ENCODE results near the gene LDLRAD2.
"Not testable (repeated sequence)": the region's sequence is repeated elsewhere in the genome, so short reads cannot be mapped to it uniquely, and the experiment has no call there.

Gene LDLRAD2

DNA sequence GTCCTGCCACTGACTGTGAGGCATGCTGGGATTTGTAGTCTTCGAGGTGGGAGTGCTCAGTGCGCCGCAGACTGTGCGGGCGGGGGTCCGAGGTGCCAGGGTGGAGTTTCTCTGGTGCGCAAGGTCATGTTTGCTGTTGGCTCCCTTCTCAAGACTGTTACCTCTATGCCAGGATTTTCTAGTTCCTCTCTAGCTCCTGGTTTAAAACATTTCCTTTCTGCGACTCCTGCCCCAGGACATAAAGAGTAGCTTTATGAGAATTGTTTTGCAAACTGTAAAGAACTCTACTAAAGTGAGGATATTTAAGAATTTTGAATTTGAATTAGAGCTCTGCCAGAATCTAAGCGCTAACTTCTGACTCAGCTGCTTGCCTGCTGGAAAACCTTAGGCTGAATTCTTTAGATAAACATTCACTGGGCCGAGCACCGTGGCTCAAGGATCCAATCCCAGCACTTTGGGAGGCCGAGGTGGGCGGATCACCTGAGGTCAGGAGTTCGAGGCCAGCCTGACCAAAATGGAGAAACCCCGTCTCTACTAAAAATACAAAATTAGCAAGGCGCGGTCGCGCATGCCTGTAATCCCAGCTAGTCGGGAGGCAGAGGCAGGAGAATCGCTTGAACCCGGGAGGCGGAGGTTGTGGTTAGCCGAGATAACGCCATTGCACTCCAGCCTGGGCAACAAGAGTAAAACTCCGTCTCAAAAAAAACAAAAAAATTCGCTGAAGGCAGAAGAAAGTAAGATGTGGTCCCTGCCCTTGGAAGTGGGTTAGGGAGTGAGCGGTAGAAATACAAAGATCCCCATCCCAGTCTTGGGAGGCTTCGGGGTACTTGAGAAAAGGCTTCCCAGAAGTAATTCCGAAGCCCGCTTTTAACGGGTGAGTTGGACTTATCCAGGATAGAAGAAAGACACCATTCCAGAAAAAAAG, 28.1 kb upstream of the LDLRAD2 start:
- peak; percentile 95 for DNase-seq

DNA sequence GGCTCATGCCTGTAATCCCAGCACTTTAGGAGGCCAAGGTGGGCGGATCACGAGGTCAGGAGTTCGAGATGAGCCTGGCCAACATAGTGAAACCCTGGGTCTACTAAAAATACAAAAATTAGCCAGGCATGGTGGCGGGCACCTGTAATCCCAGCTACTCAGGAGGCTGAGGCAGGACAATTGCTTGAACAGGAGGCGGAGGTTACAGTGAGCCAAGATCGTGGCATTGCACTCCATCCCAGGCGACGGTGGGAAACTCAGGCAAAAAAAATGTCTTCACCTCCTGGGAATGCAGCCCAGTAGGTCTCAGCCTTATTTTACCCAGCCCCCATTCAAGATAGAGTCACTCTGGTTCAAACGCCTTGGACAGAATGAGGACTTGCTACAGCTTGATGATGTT, 26.3 kb upstream of the LDLRAD2 start:
- DNase-seq, result not testable (repeated sequence)

DNA sequence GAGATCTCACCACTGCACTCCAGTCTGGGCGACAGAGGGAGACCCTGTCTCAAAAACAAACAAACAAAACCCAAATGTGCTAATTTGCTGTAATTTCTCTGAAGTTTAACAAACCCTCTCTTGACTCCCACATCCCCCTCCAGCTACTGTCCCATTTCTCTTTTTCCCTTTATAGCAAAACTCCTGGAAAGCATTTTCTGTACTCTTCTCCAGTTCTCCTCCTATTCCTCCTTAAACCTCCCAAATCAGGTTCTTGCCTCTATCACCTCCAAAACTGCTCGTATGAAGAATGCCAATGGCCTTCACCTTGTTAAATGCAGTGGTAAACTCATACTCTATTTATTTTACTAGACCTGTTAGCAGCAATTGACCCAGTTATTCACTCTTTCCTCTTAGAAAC, 25.4 kb upstream of the LDLRAD2 start:
- no peak for DNase-seq

DNA sequence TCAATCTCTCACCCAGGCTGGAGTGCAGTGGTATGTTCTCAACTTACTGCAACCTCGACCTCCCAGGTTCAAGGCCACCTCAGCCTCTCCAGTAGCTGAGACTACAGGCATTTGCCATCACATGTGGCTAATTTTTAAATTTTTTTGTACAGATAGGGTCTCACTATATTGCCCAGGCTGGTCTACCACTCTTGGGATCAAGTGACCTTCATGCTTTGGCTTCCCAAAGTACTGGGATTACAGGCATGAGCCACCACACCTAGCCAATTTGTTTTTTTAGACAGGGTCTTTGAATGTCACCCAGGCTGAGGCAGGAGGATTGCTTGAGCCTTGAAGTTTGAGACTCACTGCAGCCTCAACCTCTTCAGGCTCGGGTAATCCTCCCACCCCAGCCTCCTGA, 19.0 kb upstream of the LDLRAD2 start:
- no peak for DNase-seq

DNA sequence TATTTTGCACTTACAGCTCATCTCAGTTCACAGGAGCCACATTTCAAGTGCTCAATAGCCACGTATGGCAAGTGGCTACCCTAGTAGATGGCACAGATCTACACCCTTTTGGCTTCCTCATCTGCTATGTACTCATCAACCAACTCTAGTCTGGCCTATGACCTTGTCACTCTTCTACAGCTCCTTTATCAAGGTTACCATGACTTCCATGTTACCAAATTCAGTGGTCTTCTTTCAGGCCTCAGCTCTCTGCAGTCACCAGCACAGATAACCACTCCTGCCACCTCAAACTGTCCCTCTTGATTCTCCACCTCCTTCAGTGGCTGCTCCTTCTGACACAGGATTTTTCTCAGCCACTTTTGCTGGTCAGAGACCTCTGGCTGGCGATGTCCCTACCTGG, 17.4 kb upstream of the LDLRAD2 start:
- DNase-seq, result no peak

DNA sequence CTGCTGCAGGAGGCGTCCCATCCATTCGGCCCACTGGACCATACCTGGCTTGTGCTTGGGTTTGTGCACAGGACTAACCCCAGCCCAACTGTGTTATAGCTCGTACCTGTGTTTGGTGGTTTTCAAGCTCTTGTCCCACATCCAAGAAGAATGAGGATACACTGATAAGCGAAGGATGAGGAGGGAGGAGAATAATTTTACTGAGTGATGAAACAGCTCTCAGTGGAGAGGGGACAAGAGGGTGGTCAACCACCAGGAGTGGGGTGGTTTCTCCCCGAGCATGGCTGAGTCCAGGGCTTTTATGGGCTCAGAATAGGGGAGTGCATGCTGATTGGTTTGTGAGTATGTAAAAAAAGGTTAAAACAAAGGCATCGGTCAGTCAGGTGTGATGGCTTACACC, 17.0 kb upstream of the LDLRAD2 start:
- DNase-seq, result no peak

DNA sequence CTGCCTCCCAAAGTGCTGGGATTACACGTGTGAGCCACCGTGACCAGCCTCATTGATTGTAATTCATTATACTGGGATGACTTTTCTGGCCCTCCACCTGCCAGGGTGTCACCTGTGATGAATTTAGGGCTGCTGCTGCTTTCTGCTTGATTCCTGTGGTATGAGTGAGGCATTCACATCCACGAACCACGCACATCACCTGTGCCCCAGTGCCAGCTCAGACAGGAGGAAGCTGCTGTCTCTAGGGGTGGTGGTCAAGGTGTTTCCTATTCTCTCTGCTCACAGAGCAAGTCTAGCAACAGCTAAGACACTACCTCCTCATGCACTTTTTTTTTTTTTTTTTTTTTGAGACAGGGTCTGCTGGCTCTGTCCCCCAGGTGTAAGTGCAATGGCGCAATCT, 12.3 kb upstream of the LDLRAD2 start:
- no peak for DNase-seq

DNA sequence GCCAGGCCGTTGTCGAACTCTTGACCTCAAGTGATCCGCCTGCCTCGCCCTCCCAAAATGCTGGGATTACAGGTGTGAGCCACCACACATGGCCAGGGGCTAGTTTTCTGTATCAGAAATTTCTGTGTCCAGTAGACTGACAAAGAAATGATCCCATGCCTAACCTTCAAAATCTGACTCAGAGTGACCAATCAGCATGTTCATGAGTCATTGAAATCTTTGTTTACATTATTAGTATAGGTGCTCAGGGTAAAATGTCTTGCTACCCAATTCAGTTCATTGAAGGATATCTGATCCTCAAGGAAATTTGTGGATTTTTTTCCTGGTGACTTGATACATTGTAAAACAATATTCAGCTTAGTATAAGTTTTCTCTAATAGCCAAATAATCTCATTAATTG, 11.0 kb upstream of the LDLRAD2 start:
- no peak for DNase-seq

DNA sequence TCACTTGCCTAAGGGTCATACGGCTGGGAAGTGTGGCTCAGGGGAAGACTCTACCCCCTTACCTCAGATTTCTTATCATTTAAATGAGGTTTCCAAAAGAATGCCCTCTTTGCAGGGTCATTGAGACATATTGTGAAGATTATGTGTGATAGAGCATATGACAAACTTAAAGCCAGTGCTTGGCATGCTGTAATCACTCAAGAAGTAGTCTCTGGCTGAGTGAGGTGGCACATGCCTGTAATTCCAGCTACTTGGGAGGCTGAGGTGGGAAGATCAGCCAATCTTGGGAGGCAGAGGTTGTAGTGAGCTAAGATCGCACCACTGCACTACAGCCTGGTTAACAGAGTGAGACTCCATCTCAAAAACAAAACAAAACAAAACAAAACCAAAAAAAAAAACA, 7.5 kb upstream of the LDLRAD2 start:
- DNase-seq, result no peak

DNA sequence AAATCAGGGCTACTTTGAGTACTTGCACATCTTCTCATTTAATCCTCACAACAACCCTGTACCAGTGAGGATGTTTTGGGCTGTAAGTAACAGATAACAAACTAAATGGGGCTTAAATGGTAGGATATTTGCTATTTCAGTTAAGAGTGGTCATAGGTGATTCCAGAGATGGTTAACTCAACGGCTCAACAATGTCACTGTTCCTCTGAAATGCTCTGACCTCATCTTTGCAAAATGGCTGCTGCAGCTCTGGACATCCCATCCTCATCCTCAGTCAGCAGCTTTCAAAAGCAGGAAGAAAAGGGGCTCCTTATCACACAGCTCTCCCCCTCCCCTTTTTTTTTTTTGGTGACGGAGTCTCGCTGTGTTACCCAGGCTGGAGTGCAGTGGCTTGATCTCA, 1.5 kb downstream of the LDLRAD2 start:
- no peak for DNase-seq

DNA sequence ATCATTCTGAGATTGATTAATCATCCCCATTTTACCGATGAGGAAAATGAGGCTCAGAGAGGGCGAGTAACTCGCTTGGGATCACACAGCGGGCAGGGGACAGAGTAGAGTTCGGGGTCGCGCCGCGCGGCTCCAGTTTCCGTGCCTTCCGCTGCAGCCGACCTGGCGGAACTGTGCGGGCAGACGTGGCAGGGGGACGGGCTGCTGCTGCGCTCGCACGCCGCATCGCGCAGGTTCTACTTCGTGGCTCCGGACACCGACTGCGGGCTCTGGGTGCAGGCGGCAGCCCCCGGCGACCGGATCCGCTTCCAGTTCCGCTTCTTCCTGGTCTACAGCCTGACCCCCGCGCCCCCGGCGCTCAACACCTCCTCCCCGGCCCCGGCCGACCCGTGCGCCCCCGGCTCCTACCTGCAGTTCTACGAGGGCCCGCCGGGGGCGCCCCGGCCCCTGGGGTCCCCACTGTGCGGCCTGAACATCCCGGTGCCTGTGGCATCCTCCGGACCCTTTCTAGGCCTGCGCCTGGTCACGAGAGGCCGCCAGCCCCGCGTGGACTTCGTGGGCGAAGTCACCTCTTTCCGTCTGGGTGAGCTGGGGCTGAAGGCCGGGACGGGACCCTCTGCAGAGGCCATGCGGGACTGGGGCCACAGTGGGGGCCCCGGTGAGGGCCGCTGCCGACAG, 2.3 kb downstream of the LDLRAD2 start:
- no peak for DNase-seq

DNA sequence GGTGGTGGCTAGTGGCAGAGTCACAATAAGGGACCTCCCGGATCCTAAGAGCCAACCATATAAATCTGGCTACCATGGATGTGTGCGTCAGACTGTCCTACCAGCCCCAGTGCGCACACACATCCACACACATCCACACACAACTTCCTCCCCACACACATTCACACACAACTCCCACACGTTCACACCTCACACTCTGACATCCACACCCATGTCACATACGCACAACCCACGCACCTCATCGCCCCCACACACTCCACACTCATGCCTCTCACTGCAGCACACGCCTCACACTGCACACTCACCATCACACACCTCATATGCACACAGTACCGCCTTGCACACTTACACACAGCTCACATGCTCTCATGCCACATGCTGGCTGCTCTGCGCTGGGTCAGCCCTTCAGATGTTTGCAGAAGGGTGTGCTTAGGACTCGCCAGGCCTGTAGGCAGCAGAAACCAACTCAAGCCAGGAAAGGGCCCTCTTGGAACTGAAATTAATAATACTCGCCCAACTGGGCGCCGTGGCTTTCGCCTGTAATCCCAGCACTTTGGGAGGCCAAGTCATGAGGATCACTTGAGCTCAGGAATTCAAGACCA, 3.0 kb downstream of the LDLRAD2 start:
- DNase-seq, result no peak

DNA sequence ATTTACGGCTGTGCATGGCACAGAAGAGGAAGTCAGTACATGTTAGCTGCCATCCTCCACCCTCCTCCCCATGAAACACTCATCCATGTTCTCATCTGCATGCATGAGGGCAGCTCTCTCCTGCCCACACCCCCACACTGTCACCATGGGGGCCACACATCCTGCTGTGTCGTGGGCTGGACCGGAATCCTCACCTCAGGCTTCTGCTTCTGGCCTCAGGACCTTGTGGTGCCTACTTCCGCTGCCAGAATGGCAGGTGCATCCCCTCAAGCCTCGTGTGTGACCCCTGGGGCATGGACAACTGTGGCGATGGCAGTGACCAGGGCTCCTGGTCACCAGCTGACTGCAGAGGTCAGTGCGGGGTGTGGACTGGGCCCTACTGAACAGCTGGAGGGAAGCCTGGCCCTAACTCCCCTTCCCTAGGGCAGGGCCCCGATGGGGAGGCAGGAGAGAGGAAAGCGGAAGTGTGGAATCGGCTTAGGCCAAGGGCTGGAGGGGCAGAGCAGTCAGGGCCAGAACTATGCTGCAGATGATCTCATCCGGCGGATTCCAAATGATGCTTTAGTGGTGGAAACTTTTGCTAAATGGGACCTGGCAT, 3.8 kb downstream of the LDLRAD2 start:
- DNase-seq, result no peak

DNA sequence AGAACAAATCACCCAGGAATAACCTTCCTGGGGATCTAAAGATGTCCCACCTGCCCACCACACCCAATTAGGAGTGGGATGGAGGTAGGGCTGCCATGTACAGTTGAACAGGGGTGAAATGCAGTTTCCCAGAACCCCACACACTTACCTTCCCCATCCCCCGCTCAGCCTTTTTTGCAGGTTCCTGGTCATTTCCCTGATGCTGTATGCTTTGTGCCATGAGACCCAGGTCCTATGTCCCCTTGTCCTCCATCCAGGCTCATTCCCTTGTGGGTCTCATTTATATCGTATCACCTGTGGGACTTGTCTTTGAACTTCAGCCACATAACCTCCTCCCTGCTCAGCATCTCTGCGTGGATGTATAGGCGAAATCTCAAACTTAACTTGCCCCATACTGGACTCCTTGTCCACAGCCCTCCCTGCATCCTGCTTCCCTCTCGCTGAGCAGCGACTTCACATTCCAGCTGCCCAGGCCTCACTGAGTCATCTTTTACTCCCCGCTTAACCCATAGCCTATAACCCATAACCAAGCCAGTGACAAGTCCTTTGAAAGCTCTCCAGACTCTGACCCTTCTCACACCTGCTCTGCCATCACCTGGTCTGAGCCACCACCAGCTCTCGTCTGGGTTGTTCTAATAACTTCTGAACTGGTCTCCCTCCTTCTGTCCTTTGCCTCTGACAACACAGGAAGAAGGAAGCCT, 4.7 kb downstream of the LDLRAD2 start:
- no peak for DNase-seq

DNA sequence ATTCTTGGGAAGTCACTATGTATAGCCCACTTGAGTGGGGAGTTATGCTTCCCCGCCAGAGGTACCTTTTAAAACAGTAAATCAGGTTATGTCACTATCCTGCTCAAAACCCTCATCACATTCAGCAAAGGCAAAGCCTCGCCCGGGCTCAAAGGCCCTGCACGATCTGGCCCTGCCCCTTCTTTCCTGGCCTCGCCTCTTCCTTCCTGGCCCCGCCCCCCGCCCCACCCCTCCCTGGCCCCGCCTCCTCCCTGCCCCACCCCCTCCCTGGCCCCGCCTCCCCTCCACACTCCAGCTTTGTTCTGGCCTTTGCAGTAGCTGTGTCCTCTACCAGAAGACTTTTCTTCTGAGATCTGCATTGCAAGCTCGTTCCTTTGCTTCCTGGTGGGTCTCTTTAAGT, 6.6 kb downstream of the LDLRAD2 start:
- DNase-seq, result no peak

DNA sequence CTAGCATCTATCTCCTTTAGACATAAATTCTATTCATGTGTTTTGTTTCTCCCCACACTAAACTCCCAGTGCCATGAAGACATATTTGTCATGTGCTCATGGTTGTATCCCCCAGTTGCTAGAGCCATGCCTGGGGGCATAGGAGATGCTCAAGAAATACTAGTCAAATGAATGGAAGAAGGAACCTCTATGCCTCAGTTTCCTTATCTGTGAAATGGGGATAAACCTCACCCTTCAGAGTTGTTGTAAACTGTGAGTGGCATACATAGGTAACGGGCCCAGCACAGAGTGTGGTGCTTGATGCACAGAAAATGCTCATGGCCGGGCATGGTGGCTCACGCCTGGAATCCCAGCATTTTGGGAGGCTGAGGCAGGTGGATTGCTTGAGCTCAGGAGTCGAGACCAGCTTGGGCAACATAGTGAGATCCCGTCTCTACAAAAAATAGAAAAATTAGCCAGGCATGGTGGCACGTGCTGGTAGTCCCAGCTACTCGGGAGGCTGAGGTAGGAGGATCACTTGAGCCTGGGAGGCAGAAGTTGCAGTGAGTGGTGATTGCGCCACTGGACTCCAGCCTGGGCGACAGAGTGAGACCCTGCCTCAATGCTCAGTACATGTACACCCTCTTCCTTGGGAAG, 8.7 kb downstream of the LDLRAD2 start:
- no peak for DNase-seq

DNA sequence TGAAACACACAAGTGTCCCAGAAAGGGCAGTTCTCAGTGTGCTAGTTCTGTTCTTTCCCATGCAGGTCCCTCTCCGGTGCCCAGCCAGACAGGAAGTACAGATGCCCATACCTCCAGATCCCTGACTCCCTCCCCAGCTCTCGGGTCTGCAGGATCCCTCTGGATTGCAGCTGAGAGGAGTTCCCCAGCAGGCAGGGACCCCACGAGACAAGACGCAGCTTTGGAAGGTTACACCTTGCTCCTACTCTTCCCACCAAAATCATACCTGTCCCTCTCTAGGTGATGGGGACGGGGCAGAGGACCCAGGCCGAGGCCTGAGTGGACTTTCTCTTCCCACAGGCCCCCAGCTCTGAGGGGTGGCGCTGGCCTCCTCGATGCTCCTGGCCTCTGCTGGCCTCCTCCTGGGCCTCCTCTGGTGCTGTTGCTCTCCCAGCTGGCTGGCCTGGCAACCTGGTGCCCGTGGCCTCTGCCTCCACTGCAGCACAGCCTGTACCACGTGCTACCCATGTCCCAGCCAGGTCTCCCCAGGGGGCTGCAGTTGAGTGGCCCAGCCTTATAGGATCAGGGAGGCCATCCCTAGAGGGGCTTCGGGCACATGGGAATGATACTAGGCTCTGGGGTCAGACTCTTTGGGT, 9.4 kb downstream of the LDLRAD2 start:
- no peak for DNase-seq

DNA sequence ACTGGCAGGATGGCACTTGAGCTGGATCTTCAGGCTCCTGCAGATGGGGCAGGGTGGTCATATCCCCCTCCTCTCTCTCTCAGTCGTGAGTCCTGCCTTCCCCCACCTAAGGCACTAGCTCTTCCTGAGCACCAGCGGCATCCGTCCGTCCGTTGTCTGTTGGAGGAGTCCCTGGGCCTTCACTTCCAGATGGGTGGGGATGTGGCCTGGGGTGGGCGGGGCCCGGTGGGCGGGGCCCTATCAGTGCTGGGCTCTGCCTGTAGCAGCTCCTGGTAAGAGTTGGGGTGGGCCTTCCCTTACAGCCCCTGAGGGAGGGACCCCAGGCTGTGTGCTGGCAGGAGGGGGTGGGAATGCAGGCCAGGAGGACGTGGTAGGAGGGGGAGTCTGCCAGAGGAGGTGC, 10.3 kb downstream of the LDLRAD2 start:
- no peak for DNase-seq

DNA sequence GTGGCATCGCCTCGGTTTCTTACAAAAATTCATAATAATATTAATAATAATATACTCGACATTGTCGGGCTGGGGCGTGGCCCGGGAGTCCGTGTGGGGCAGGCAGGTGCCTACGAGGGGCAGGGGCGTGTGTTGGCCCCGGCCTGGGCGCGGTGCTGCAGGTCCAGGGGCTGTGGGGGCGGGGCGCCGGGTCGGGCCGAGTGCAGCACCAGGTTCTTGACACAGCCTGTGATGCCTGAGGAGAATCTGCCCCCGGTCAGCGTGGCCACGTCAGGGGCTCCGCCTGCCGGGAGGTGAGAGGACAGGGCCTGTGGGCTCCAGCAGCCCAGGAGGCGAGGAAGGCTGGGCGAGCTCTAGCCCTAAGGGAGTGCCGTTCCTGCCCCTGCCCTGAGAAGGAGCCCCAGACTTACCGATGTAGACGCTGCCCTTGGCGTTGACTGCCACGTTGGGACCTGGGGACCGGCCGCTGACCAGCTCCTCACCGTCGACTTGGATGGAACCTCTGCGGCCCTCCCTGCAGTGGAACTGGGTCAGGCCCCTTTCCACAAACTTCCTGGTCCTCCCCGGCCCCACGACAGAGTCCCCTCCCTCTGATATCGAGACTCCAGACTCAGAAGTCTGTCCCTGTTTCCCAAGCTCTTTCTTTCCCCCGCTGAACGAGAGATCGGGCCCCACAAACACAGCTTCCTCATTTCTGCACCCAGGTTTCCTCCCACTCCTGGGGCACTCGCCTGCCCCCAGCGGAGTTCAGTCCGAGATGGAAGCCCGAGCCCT, 11.3 kb downstream of the LDLRAD2 start:
- no peak for DNase-seq

DNA sequence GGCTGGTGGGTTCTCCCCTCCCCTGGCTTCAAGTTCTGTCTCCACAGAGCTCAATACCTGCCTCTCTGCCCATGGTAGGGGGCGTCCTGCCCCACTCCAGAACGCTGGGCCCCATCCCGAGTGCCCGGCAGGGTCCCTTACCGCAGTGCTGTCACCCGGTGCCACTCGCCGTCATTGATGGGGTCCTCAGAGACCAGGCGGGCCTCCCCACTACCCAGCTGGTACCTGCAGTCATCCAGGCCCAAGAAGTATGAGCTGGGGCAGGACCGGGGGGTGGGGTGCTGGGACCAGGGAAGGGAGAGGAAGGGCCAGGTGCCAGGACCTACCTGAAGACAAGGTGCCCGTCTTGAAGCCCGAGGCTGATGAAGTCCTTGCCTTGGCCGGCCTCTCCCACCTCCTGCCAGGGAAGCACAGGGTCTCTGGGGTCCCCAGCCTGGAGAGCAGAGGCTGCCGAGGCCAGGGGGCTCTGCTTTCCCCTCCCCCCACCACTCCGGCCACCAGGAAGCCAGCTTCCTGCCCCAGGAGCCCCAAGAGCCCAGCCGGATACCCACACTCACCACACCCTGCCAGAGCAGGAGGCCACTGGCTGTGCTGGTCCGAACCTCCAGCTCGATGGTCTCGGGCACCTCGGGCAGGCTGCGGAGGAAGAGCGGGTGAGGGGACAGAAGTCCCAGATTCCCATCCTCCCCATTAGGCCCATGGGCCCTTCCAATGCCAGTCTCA, 12.1 kb downstream of the LDLRAD2 start:
- no peak for DNase-seq

DNA sequence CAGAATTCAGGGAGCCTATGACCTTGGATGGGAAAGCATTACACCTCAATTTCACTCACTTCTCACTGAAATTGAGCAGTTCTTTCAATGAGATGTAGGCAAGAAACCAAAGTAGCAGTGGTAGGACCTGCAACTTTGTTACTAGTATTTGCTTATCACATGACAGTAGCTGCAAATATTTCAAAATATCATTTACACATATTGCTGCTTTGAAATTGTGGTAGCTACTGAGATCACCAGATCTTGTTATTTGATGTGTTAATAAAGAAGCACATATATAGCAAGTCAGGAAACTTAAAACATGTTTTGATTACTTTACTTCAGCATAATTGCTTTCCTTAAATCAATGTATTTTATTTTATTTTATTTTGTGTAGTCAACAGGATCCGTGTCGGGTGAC, 12.9 kb downstream of the LDLRAD2 start:
- DNase-seq, result no peak
